PC-3 (cell line): ENCODE measurements around the gene CFAP410.

Experiments
- EZH2 ChIP-seq: fragments of 300-600 bp; sonication (generic); IDR thresholded peaks from one replicate; pipeline ENCODE4 v1.6.1; 2017; ENCODE audit warnings: antibody characterized with exemption, mild to moderate bottlenecking, low read length; ENCODE audit not compliant: unreplicated experiment
- EZH2phosphoT487 ChIP-seq: fragments of 300-600 bp; sonication (generic); IDR thresholded peaks from 2 replicates; pipeline ENCODE4 v1.6.1; 2018; ENCODE audit warnings: mild to moderate bottlenecking, antibody characterized with exemption, low read length, borderline replicate concordance
- TF ChIP-seq, protein P1 (sequence below): fragments of 300-600 bp; sonication (generic); conservative IDR thresholded peaks from 2 replicates; pipeline ENCODE4 v1.5.1; 2017; ENCODE audit warnings: antibody characterized with exemption, low read depth, mild to moderate bottlenecking, low read length

DNA sequence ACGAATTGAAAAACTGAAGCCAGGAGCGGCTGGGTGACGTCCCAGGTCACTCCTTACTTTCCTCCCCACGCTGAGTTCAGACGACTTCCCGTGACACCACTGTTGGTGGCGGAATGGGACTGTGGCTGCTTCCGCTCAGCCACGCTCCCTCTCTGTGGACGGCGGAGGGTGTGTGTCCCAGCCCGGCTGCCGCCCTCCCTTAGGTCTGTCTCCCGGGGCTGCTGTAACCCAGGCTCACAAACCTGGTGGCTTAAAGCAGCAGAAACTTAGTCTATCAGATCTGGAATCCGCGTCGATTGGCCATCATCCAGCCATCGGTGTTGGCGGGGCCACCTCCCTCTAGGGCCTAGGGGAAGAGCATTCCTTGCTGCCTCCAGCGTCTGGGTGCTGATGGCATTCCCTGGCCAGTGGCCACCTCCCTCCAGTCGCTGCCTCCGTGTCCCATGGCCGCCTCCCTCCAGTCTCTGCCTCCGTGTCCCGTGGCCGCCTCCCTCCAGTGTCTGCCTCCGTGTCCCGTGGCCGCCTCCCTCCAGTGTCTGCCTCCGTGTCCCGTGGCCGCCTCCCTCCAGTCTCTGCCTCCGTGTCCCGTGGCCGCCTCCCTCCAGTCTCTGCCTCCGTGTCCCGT is 31.7 kb upstream of the CFAP410 start:
- TF ChIP-seq EZH2: no peak
- TF ChIP-seq, protein P1, sequence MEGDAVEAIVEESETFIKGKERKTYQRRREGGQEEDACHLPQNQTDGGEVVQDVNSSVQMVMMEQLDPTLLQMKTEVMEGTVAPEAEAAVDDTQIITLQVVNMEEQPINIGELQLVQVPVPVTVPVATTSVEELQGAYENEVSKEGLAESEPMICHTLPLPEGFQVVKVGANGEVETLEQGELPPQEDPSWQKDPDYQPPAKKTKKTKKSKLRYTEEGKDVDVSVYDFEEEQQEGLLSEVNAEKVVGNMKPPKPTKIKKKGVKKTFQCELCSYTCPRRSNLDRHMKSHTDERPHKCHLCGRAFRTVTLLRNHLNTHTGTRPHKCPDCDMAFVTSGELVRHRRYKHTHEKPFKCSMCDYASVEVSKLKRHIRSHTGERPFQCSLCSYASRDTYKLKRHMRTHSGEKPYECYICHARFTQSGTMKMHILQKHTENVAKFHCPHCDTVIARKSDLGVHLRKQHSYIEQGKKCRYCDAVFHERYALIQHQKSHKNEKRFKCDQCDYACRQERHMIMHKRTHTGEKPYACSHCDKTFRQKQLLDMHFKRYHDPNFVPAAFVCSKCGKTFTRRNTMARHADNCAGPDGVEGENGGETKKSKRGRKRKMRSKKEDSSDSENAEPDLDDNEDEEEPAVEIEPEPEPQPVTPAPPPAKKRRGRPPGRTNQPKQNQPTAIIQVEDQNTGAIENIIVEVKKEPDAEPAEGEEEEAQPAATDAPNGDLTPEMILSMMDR: no peak
- TF ChIP-seq EZH2phosphoT487: no peak
